Gastroesophageal sphincter (tissue), 4 donors: Measurements from ENCODE around the gene TTC33. TPM values are rescaled to one million over a fixed set of nuclear protein-coding genes. Genes with fewer than 3 reads are reported as not detected.

Experiments used
- ATAC-seq: fragments of 150-250 bp; one replicate; pipeline ENCODE4 v1.9.1; 2016; ENCODE audit warnings: mild to moderate bottlenecking, moderate library complexity
- H3K27ac ChIP-seq, 4 donors: fragments of 200-600 bp; sonication (generic) in 3 of 4; 1 replicate in 3 of 4; 2 replicates in 1 of 4; pipeline ENCODE4 v1.5.1; 2016 to 2019
- H3K27me3 ChIP-seq: fragments of 200-600 bp; sonication (generic); one replicate; pipeline ENCODE4 v1.5.1; 2019
- H3K36me3 ChIP-seq, 2 donors: fragments of 200-600 bp; sonication (generic); one replicate each; pipeline ENCODE4 v1.5.1; 2019; ENCODE audit warnings: control low read depth in 1 of 2
- H3K4me1 ChIP-seq, 3 donors: fragments of 200-600 bp; sonication (generic); 1 replicate in 2 of 3; 2 replicates in 1 of 3; pipeline ENCODE4 v1.5.1; 2016 to 2019; ENCODE audit warnings: control low read depth in 2 of 3
- H3K4me3 ChIP-seq, 2 donors: fragments of 200-600 bp; sonication (generic); one replicate each; pipeline ENCODE4 v1.5.1; 2019; ENCODE audit warnings: mild to moderate bottlenecking in 1 of 2, moderate library complexity in 1 of 2
- H3K9me3 ChIP-seq, 3 donors: fragments of 200-600 bp; sonication (generic); one replicate each; pipeline ENCODE4 v1.5.1; 2017 to 2019; ENCODE audit warnings: control low read depth in 2 of 3
- EP300 ChIP-seq: sonication (generic); formaldehyde crosslinking; IDR thresholded peaks from one replicate; pipeline ENCODE4 v1.6.1; 2017; ENCODE audit warnings: antibody characterized with exemption, mild to moderate bottlenecking
- POLR2A ChIP-seq, 2 donors: fragments of 450-650 bp; IDR thresholded peaks; one replicate each; pipeline ENCODE4 v1.6.1; 2017; ENCODE audit warnings: antibody characterized with exemption in 2 of 2, mild to moderate bottlenecking in 2 of 2, moderate library complexity in 1 of 2
- POLR2AphosphoS5 ChIP-seq: sonication (generic); formaldehyde crosslinking; IDR thresholded peaks from one replicate; pipeline ENCODE4 v1.6.1; 2017; ENCODE audit warnings: antibody characterized with exemption
- WGBS, 2 donors: methylation state at CpG; one replicate each; pipeline ENCODE4 v1.1.5; 2018; ENCODE audit warnings: low coverage in 1 of 2; 5-methylcytosine and 5-hydroxymethylcytosine counted together
- small RNA-seq, 4 donors: library from RNA; depleted of rRNA; stranded (forward); fragments of <200 nt; gene quantifications; one replicate each; pipeline ENCODE3, GENCODE V24; 2016
- total RNA-seq, 4 donors: library from RNA; depleted of rRNA; stranded (reverse); fragments of >200 nt; gene quantifications; one replicate each; pipeline ENCODE4 v1.1.0, GENCODE V29; 2016
- TF ChIP-seq, protein P1 (sequence below), 4 experiments: fragments of 200-600 bp in 2 of 4; fragments of 450-650 bp in 2 of 4; sonication (generic) in 1 of 4; IDR thresholded peaks; one replicate each; pipeline ENCODE4 v1.5.1; 2017 to 2019; ENCODE audit warnings: antibody characterized with exemption in 4 of 4, mild to moderate bottlenecking in 2 of 4, moderate library complexity in 2 of 4

Gene TTC33
- total RNA-seq, 4 donors from 2014 or later, result 23.2 to 27.7 (median 25.8) TPM

DNA sequence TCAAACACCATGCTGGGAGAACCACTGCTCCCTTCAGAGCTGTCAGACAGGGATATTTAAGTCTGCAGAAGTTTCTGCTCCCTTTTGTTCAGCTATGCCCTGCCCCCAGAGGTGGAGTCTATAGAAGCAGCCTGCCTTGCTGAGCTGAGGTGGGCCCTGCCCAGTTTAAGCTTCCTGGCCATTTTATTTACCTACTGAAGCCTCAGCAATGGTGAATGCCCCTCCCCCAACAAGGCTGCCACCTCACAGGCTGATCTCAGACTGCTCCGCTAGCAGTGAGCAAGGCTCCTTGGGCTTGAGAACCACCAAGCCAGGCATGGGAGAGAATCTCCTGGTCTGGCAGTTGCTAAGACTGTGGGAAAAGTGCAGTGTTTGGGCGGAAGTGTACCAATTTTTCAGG is 281.5 kb downstream of the TTC33 start:
- WGBS, 2 donors, result 50% methylated on average over 1 of the region's 2 CpGs; no CpG with 5 or more reads in 1 of the 2 donors
- Histone ChIP-seq H3K27me3 (no peaks in the 10 kb centered on the region), H3K36me3 (no peaks in the 10 kb centered on the region), H3K4me3 (no peak overlapping the region), H3K9me3 (no peaks in the 10 kb centered on the region), H3K27ac (no peak overlapping the region), H3K4me1 (peaks cover 0 to 13% (median 0%) of the 10 kb centered on the region in 3 donors)
- ATAC-seq, result no peak
- TF ChIP-seq EP300 (no peak), POLR2AphosphoS5 (no peak), POLR2A (IDR thresholded peaks at IDR 0.05) (no peak)
- TF ChIP-seq, protein P1, sequence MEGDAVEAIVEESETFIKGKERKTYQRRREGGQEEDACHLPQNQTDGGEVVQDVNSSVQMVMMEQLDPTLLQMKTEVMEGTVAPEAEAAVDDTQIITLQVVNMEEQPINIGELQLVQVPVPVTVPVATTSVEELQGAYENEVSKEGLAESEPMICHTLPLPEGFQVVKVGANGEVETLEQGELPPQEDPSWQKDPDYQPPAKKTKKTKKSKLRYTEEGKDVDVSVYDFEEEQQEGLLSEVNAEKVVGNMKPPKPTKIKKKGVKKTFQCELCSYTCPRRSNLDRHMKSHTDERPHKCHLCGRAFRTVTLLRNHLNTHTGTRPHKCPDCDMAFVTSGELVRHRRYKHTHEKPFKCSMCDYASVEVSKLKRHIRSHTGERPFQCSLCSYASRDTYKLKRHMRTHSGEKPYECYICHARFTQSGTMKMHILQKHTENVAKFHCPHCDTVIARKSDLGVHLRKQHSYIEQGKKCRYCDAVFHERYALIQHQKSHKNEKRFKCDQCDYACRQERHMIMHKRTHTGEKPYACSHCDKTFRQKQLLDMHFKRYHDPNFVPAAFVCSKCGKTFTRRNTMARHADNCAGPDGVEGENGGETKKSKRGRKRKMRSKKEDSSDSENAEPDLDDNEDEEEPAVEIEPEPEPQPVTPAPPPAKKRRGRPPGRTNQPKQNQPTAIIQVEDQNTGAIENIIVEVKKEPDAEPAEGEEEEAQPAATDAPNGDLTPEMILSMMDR (IDR thresholded peaks at IDR 0.05), result no peak

DNA sequence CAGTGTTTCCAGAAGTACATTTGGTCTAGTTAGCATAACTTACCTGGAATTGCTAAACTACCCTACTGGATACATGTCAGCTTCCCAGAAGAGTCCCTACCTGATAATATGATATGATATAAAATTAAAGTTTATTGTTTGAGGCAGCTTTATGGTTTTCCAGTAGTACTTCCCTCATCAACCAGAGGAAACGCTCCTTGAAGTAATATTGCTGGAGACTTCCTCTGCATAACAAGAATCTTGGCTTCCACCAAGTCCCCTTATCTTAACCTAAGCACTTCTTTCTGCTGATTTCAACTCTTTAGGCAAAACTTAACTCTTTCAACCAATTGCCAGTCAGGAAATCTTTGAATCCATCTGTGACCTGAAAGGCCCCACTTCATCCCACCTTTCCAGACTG is 290.3 kb downstream of the TTC33 start:
- ATAC-seq, result no peak
- Histone ChIP-seq H3K4me3 (no peak overlapping the region), H3K4me1 (no peaks in the 10 kb centered on the region), H3K36me3 (no peaks in the 10 kb centered on the region), H3K27me3 (no peaks in the 10 kb centered on the region), H3K27ac (no peak overlapping the region), H3K9me3 (peaks cover 0 to 8% (median 2%) of the 10 kb centered on the region in 3 donors)
- WGBS, 2 donors, result 43 to 78% methylated on average over 1 of the region's 1 CpG
- TF ChIP-seq, protein P1 (IDR thresholded peaks at IDR 0.05), result no peak
- TF ChIP-seq POLR2AphosphoS5 (no peak), POLR2A (IDR thresholded peaks at IDR 0.05) (no peak), EP300 (no peak)

DNA sequence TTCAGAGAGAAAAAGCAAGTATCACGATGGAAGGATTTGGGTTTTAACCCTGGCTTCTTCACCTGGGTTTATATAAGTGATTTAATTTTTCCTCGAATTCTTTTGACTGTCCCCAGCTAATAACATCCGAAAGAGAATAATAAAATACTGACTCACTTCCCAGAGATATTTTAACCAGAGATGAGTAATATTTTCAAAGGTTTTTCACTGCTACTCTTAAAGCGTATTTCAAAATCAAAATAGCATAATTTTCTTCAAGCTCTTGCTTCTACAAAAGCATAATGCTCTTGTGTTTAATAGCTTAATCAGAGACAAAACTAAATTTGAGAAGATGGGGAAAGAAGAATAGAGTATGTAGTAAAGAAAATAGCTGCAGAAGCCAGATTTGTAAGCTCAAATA is 291.2 kb downstream of the TTC33 start:
- peaks cover 0 to 15% (median 2%) of the 10 kb centered on the region in 3 donors for H3K9me3 ChIP-seq
- no peaks in the 10 kb centered on the region for H3K36me3 ChIP-seq
- no peak for ATAC-seq
- H3K4me1 ChIP-seq, result no peaks in the 10 kb centered on the region
- 72 to 88% methylated on average over 4 of the region's 4 CpGs for whole genome bisulfite sequencing, 2 donors
- no peak overlapping the region for H3K27ac ChIP-seq
- H3K4me3 ChIP-seq, result no peak overlapping the region
- H3K27me3 ChIP-seq, result no peaks in the 10 kb centered on the region
- TF ChIP-seq EP300 (no peak), POLR2AphosphoS5 (no peak), POLR2A (IDR thresholded peaks at IDR 0.05) (no peak)
- TF ChIP-seq, protein P1 (IDR thresholded peaks at IDR 0.05), result no peak

Small RNA genes within 50 kb of the gene (small RNA-seq; reads per million reads assigned to genes)
- gene RF00092 (0 reads per million in 4 donors), gene RF00191 (0 reads per million in 4 donors)

Other genes with a start within 250 kb of the TTC33 start
- gene PTGER4, start 76.0 kb downstream of the TTC33 start, total RNA-seq, result 10 to 100 TPM; 10.1 to 30.1 (median 27.0) TPM
- gene PRKAA1, start 42.4 kb upstream of the TTC33 start, total RNA-seq, result 100 to 1,000 TPM in 2 of 4 donors, 10 to 100 TPM in 2; 66.5 to 113 (median 97.9) TPM
- gene RPL37, start 79.3 kb upstream of the TTC33 start, total RNA-seq, result 100 to 1,000 TPM in 2 of 4 donors, 10 to 100 TPM in 2; 64.0 to 132 (median 91.4) TPM
- 10 to 100 TPM in 1 of 4 donors, 1 to 10 TPM in 3; 4.8 to 13.6 (median 8.5) TPM for gene CARD6, start 85.4 kb upstream of the TTC33 start, total RNA-seq
- gene C7, start 153.5 kb upstream of the TTC33 start, total RNA-seq, result 100 to 1,000 TPM; 396 to 929 (median 694) TPM